BE2C (cell line): ENCODE data around the gene LGALS7B.
"Not testable (repeated sequence)": the region's sequence is repeated elsewhere in the genome, so short reads cannot be mapped to it uniquely, and the experiment has no call there.

Experiments used
- DNase-seq: peaks from one replicate; pipeline ENCODE4 v3.0.0-alpha.2; 2020
- H3K27me3 ChIP-seq: fragments of 250-450 bp; sonication (Bioruptor Pico); 2 replicates; pipeline ENCODE4 v1.5.1; 2020; ENCODE audit warnings: mild to moderate bottlenecking
- H3K36me3 ChIP-seq: fragments of 250-450 bp; sonication (Bioruptor Pico); 2 replicates; pipeline ENCODE4 v1.5.1; 2020; ENCODE audit warnings: mild to moderate bottlenecking
- H3K4me1 ChIP-seq: fragments of 250-450 bp; sonication (Bioruptor Pico); 2 replicates; pipeline ENCODE4 v1.5.1; 2020
- H3K4me3 ChIP-seq: 2 replicates; pipeline ENCODE4 v1.5.1; 2011; ENCODE audit warnings: low read depth, low read length
- H3K9me3 ChIP-seq: fragments of 250-450 bp; sonication (Bioruptor Pico); 2 replicates; pipeline ENCODE4 v1.5.1; 2020
- CTCF ChIP-seq: IDR thresholded peaks from 2 replicates; pipeline ENCODE4 v1.5.1; 2012; ENCODE audit warnings: mild to moderate bottlenecking, low read depth, low read length

The LGALS7B gene

GRCh38 chr19:38759590-38760003 is 29.4 kb upstream of the LGALS7B start:
- no peaks in the 10 kb centered on the region for H3K4me1 ChIP-seq
- DNase-seq = no peak
- no peak for TF ChIP-seq CTCF
- H3K4me3 ChIP-seq = no peak overlapping the region
- no peaks in the 10 kb centered on the region for H3K36me3 ChIP-seq
- no peaks in the 10 kb centered on the region for H3K9me3 ChIP-seq
- no peaks in the 10 kb centered on the region for H3K27me3 ChIP-seq

- not testable (repeated sequence) for H3K4me3 ChIP-seq, H3K9me3 ChIP-seq, DNase-seq, H3K27me3 ChIP-seq, H3K4me1 ChIP-seq, H3K36me3 ChIP-seq
These were observed 28.0 kb upstream of the LGALS7B start for GRCh38 chr19:38760805-38761517.

GRCh38 chr19:38761884-38762389 is 27.1 kb upstream of the LGALS7B start:
- H3K4me1 ChIP-seq, H3K4me3 ChIP-seq, H3K27me3 ChIP-seq, H3K9me3 ChIP-seq, DNase-seq, H3K36me3 ChIP-seq: not testable (repeated sequence)

- Histone ChIP-seq H3K9me3 (no peaks in the 10 kb centered on the region), H3K27me3 (no peaks in the 10 kb centered on the region), H3K36me3 (no peaks in the 10 kb centered on the region), H3K4me1 (no peaks in the 10 kb centered on the region), H3K4me3 (no peak overlapping the region)
- no peak for DNase-seq
- no peak for TF ChIP-seq CTCF
These were observed 25.2 kb upstream of the LGALS7B start for GRCh38 chr19:38763795-38764220.

- TF ChIP-seq CTCF = no peak
- H3K4me1 ChIP-seq = no peaks in the 10 kb centered on the region
- DNase-seq = no peak
- no peaks in the 10 kb centered on the region for H3K36me3 ChIP-seq
- no peaks in the 10 kb centered on the region for H3K27me3 ChIP-seq
- no peak overlapping the region for H3K4me3 ChIP-seq
- H3K9me3 ChIP-seq = no peaks in the 10 kb centered on the region
These were observed 23.8 kb upstream of the LGALS7B start for GRCh38 chr19:38765214-38765613.

- no peaks in the 10 kb centered on the region for H3K9me3 ChIP-seq
- no peaks in the 10 kb centered on the region for H3K27me3 ChIP-seq
- no peaks in the 10 kb centered on the region for H3K36me3 ChIP-seq
- H3K4me3 ChIP-seq = no peak overlapping the region
- TF ChIP-seq CTCF = no peak
- no peak for DNase-seq
- H3K4me1 ChIP-seq = no peaks in the 10 kb centered on the region
These were observed 22.5 kb upstream of the LGALS7B start for GRCh38 chr19:38766276-38767047.

GRCh38 chr19:38769635-38770211 is 19.3 kb upstream of the LGALS7B start:
- peak; percentile 65 for DNase-seq
- TF ChIP-seq CTCF = peak; percentile 43

GRCh38 chr19:38770228-38770948 is 18.6 kb upstream of the LGALS7B start:
- H3K27me3 ChIP-seq, H3K4me3 ChIP-seq, H3K9me3 ChIP-seq, H3K36me3 ChIP-seq, DNase-seq, H3K4me1 ChIP-seq: not testable (repeated sequence)

More at GRCh38 chr19:38769635-38770211, 19.3 kb upstream of the LGALS7B start:
- H3K4me1 ChIP-seq = no peaks in the 10 kb centered on the region
- H3K27me3 ChIP-seq = no peaks in the 10 kb centered on the region
- H3K9me3 ChIP-seq = no peaks in the 10 kb centered on the region
- no peaks in the 10 kb centered on the region for H3K36me3 ChIP-seq
- H3K4me3 ChIP-seq = no peak overlapping the region

GRCh38 chr19:38770949-38771275 is 18.1 kb upstream of the LGALS7B start:
- not testable (repeated sequence) for H3K4me1 ChIP-seq, H3K4me3 ChIP-seq, H3K27me3 ChIP-seq, H3K9me3 ChIP-seq, H3K36me3 ChIP-seq, DNase-seq
